DOHH2 (cell line): ENCODE measurements around the gene DUSP28.

ENCODE experiments used
- H3F3A ChIP-seq: fragments of 200-600 bp; sonication (generic), shearing (Covaris generic); 2 replicates; pipeline ENCODE4 v1.6.0; 2016; ENCODE audit warnings: antibody characterized with exemption, mild to moderate bottlenecking; ENCODE audit not compliant: control insufficient read depth, insufficient read depth
- H3K27ac ChIP-seq: fragments of 200-600 bp; sonication (generic); 2 replicates; pipeline ENCODE4 v1.5.1; 2014; ENCODE audit warnings: low read depth, mild to moderate bottlenecking, low read length, moderate library complexity
- H3K27me3 ChIP-seq: fragments of 200-600 bp; sonication (generic); 2 replicates; pipeline ENCODE4 v1.6.1; 2014; ENCODE audit warnings: mild to moderate bottlenecking, low read length, mixed read lengths; ENCODE audit not compliant: control insufficient read depth
- H3K36me3 ChIP-seq: fragments of 200-600 bp; sonication (generic); 2 replicates; pipeline ENCODE4 v1.6.1; 2014; ENCODE audit warnings: mild to moderate bottlenecking, low read length, moderate library complexity, mixed read lengths; ENCODE audit not compliant: control insufficient read depth
- H3K4me1 ChIP-seq: fragments of 200-600 bp; sonication (generic); 2 replicates; pipeline ENCODE4 v1.6.1; 2014; ENCODE audit warnings: mild to moderate bottlenecking, low read length, mixed read lengths; ENCODE audit not compliant: control insufficient read depth
- H3K4me2 ChIP-seq: fragments of 200-600 bp; sonication (generic); 2 replicates; pipeline ENCODE4 v1.6.0; 2014; ENCODE audit warnings: mild to moderate bottlenecking, low read length, moderate library complexity
- H3K4me3 ChIP-seq: fragments of 200-600 bp; sonication (generic); 2 replicates; pipeline ENCODE4 v1.5.1; 2014; ENCODE audit warnings: mild to moderate bottlenecking, low read length, mixed read lengths
- H3K79me2 ChIP-seq: fragments of 200-600 bp; sonication (generic); 2 replicates; pipeline ENCODE4 v1.6.1; 2014; ENCODE audit warnings: mild to moderate bottlenecking, low read length, mixed read lengths; ENCODE audit not compliant: control insufficient read depth
- H3K9me2 ChIP-seq: fragments of 200-600 bp; sonication (generic); replicated peaks from 2 replicates; pipeline ENCODE4 v1.6.1; 2014; ENCODE audit warnings: mild to moderate bottlenecking, low read length, mixed read lengths; ENCODE audit not compliant: control insufficient read depth
- H3K9me3 ChIP-seq: fragments of 200-600 bp; sonication (generic); 2 replicates; pipeline ENCODE4 v1.6.1; 2014; ENCODE audit warnings: antibody characterized with exemption, low read length, mixed read lengths; ENCODE audit not compliant: control insufficient read depth, insufficient read depth
- H4K20me1 ChIP-seq: fragments of 200-600 bp; sonication (generic); 2 replicates; pipeline ENCODE4 v1.6.0; 2014; ENCODE audit warnings: low read depth, mild to moderate bottlenecking, antibody characterized with exemption, low read length, moderate library complexity; ENCODE audit not compliant: control insufficient read depth, insufficient read depth
- EZH2phosphoT487 ChIP-seq: fragments of 200-600 bp; sonication (generic); IDR thresholded peaks from 2 replicates; pipeline ENCODE4 v1.6.1; 2017; ENCODE audit warnings: borderline replicate concordance, mild to moderate bottlenecking, antibody characterized with exemption, low read length, moderate library complexity, mixed read lengths
- TF ChIP-seq, protein P1 (sequence below): fragments of 200-600 bp; sonication (generic); IDR thresholded peaks from one replicate; pipeline ENCODE4 v1.5.1; 2014; ENCODE audit warnings: antibody characterized with exemption, mild to moderate bottlenecking, low read depth, low read length; ENCODE audit not compliant: poor library complexity, severe bottlenecking

The DUSP28 gene

DNA sequence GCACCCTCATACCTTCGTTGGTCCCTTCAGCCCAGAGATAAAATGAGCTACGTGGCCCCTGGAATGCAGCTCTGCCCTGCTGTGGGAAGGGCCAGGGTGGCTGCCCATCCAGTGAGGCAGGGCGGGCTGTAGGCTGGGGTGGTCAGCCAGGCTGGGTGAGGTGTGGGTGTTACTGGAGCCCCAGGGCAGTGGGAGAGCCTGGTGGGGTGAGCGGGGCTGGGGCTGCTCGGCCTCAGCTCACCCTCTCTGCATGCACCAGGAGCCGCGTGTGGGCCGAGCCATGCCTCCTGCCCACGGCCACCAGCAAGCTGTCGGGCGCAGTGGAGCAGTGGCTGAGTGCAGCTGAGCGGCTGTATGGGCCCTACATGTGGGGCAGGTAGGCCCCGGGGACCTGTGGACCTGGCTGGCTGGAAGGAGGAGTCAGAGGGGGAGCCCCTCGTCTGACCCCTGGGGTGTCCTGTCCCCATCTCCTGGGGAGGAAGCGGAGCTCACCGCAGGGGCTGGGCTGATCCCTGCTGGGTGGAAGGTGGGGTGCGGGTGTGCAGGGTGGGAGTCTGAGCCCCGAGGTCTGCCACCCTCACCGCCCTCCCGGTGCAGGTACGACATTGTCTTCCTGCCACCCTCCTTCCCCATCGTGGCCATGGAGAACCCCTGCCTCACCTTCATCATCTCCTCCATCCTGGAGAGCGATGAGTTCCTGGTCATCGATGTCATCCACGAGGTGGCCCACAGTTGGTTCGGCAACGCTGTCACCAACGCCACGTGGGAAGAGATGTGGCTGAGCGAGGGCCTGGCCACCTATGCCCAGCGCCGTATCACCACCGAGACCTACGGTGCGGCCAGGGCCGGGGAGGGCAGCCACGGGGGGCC is 13.6 kb downstream of the DUSP28 start:
- no peaks in the 10 kb centered on the region for H3K27me3 ChIP-seq
- H3K27ac ChIP-seq = no peak overlapping the region
- H3K36me3 ChIP-seq = peaks cover 42% of the 10 kb centered on the region
- peaks cover 15% of the 10 kb centered on the region for H3K4me1 ChIP-seq
- peaks cover 38% of the 10 kb centered on the region for H3K79me2 ChIP-seq
- no peaks in the 10 kb centered on the region for H3F3A ChIP-seq
- TF ChIP-seq EZH2phosphoT487 = no peak
- TF ChIP-seq, protein P1, sequence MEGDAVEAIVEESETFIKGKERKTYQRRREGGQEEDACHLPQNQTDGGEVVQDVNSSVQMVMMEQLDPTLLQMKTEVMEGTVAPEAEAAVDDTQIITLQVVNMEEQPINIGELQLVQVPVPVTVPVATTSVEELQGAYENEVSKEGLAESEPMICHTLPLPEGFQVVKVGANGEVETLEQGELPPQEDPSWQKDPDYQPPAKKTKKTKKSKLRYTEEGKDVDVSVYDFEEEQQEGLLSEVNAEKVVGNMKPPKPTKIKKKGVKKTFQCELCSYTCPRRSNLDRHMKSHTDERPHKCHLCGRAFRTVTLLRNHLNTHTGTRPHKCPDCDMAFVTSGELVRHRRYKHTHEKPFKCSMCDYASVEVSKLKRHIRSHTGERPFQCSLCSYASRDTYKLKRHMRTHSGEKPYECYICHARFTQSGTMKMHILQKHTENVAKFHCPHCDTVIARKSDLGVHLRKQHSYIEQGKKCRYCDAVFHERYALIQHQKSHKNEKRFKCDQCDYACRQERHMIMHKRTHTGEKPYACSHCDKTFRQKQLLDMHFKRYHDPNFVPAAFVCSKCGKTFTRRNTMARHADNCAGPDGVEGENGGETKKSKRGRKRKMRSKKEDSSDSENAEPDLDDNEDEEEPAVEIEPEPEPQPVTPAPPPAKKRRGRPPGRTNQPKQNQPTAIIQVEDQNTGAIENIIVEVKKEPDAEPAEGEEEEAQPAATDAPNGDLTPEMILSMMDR = no peak
- H3K9me3 ChIP-seq = no peaks in the 10 kb centered on the region
- H3K4me2 ChIP-seq = no peak overlapping the region
- peaks cover 5% of the 10 kb centered on the region for H4K20me1 ChIP-seq
- H3K9me2 ChIP-seq = no peaks in the 10 kb centered on the region
- H3K4me3 ChIP-seq = no peak overlapping the region

DNA sequence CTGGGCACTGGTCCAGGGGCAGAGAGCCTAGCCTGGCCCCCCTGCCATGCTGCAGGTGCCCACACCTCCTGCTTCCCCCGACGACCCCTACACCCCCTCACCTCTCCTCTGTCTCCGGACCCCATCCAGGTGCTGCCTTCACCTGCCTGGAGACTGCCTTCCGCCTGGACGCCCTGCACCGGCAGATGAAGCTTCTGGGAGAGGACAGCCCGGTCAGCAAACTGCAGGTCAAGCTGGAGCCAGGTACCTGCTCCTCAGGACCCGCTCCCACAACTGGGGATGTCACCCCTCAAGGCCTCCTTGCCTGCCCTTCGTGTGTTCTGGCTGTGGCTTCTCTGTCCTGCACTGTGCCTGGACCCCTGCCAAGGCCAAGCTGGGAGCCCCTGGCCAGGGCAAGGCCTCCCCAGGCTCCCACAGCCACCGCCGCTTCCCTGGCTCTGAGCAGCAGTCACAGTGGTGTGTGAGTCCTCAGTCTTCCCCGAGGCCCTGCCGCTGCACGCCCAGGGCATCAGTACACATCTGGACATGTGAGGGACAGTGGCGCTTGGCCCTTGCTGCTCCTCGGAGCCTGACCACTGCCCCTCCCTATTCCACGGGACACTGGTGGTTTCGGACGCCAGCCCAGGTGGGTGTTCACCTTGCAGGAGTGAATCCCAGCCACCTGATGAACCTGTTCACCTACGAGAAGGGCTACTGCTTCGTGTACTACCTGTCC is 14.4 kb downstream of the DUSP28 start:
- Histone ChIP-seq H3K9me2 (no peaks in the 10 kb centered on the region), H3K27ac (no peak overlapping the region), H3K27me3 (no peaks in the 10 kb centered on the region), H4K20me1 (peaks cover 2% of the 10 kb centered on the region; the same call in 1 of the 2 replicates), H3K4me2 (no peak overlapping the region), H3K4me1 (peaks cover 16% of the 10 kb centered on the region), H3F3A (no peaks in the 10 kb centered on the region), H3K79me2 (peaks cover 38% of the 10 kb centered on the region), H3K4me3 (no peak overlapping the region), H3K9me3 (no peaks in the 10 kb centered on the region), H3K36me3 (peaks cover 48% of the 10 kb centered on the region)
- no peak for TF ChIP-seq EZH2phosphoT487
- TF ChIP-seq, protein P1 = no peak

DNA sequence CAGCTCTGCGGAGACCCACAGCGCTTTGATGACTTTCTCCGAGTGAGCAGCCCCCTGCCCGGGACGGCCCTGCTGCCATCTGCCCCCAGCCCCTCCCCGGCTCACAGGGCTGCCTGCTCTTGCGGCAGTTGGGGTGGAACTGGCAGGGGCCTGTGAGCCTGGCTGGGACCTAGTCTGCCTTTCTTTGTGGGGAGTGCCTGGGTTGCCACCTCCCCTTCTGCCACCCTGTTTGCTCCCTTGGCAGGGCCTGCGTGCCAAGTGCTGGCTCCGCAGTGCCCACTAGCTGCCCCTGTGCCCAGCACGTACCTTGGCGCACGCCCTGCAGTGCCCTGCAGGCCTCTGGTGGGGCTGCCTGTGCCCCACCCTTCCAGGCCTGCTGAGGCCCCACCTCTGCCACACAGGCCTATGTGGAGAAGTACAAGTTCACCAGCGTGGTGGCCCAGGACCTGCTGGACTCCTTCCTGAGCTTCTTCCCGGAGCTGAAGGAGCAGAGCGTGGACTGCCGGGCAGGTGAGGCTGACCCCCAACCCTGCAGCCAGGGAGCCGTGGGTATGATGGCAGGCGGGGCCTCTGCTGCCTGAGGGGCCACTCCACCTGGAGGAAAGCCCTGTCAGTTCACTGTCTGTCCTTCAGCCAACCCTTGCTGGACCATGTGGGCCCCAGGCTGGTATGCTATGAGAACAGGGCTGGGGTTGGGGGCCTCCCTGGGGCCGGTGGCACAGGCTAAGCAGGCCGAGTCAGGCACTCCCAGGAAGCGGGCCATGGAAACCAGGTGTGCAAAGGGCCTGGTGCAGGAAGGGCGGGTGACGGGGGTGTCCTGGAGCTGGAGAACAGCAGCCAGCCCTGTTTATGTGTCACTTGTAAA is 15.2 kb downstream of the DUSP28 start:
- Histone ChIP-seq H3K4me1 (peaks cover 16% of the 10 kb centered on the region), H3K9me2 (no peaks in the 10 kb centered on the region), H3K36me3 (peaks cover 50% of the 10 kb centered on the region), H3K4me3 (no peak overlapping the region), H3K4me2 (no peak overlapping the region), H3K9me3 (no peaks in the 10 kb centered on the region), H3K27me3 (no peaks in the 10 kb centered on the region), H3K27ac (no peak overlapping the region), H4K20me1 (no peaks in the 10 kb centered on the region), H3F3A (no peaks in the 10 kb centered on the region), H3K79me2 (peaks cover 38% of the 10 kb centered on the region)
- TF ChIP-seq, protein P1 = no peak
- no peak for TF ChIP-seq EZH2phosphoT487
